HG02759 (cell line): ENCODE measurements around the gene MMP10.

Experiments
- ATAC-seq: cut with Tn5 transposase; IDR thresholded peaks from one replicate; pipeline ENCODE4 v1.9.1; 2021; ENCODE audit warnings: mild to moderate bottlenecking, moderate library complexity; ENCODE audit not compliant: unreplicated experiment

The MMP10 gene

GRCh38 chr11:102780491-102780918, at the start of gene MMP10:
MMP10 (minus strand) TSS chr11:102780628; CDS start chr11:102780591, 37 bp downstream.
- ATAC-seq, result no peak

- ATAC-seq, result no peak
Measured at GRCh38 chr11:102829316-102830000, 49.0 kb upstream of the MMP10 start.

- ATAC-seq, result no peak
Measured at GRCh38 chr11:102824556-102824955, 44.1 kb upstream of the MMP10 start.

GRCh38 chr11:102819491-102819890, 39.1 kb upstream of the MMP10 start:
- ATAC-seq, result no peak

GRCh38 chr11:102813484-102813883, 33.1 kb upstream of the MMP10 start:
- no peak for ATAC-seq

GRCh38 chr11:102812188-102812587, 31.8 kb upstream of the MMP10 start:
- no peak for ATAC-seq

GRCh38 chr11:102810950-102811660, 30.7 kb upstream of the MMP10 start:
- ATAC-seq, result no peak

- no peak for ATAC-seq
Measured at GRCh38 chr11:102809971-102810370, 29.5 kb upstream of the MMP10 start.

GRCh38 chr11:102807921-102808320, 27.5 kb upstream of the MMP10 start:
- ATAC-seq, result peak; percentile 53

GRCh38 chr11:102806296-102806695, 25.9 kb upstream of the MMP10 start:
- no peak for ATAC-seq

GRCh38 chr11:102802341-102802740, 21.9 kb upstream of the MMP10 start:
- no peak for ATAC-seq

GRCh38 chr11:102800767-102801166, 20.3 kb upstream of the MMP10 start:
- ATAC-seq, result no peak

GRCh38 chr11:102799681-102800340, 19.4 kb upstream of the MMP10 start:
- no peak for ATAC-seq

GRCh38 chr11:102798012-102798746, 17.8 kb upstream of the MMP10 start, which contains the start of gene MMP1:
MMP1 (minus strand) TSS chr11:102798160; CDS start chr11:102798092, 68 bp downstream.
- no peak for ATAC-seq

- ATAC-seq, result peak; percentile 98
Measured at GRCh38 chr11:102794382-102794781, 14.0 kb upstream of the MMP10 start.

GRCh38 chr11:102793677-102794290, 13.4 kb upstream of the MMP10 start:
- ATAC-seq, result peak; percentile 4

- ATAC-seq, result no peak
Measured at GRCh38 chr11:102792604-102793003, 12.2 kb upstream of the MMP10 start.

- no peak for ATAC-seq
Measured at GRCh38 chr11:102791271-102792036, 11.0 kb upstream of the MMP10 start.

- ATAC-seq, result no peak
Measured at GRCh38 chr11:102788334-102788995, 8.0 kb upstream of the MMP10 start.
